ENCODE data around the gene BHLHE41. TPM values are rescaled to one million over a fixed set of nuclear protein-coding genes. Genes with fewer than 3 reads are reported as not detected.
A peak's percentile ranks its signal among the peaks of the same experiment; 100 is the strongest.

BHLHE41 gene
- total and polyA plus RNA-seq, 4 donors: 0.17 to 0.29 (median 0.23) TPM; not detected in 1

DNA sequence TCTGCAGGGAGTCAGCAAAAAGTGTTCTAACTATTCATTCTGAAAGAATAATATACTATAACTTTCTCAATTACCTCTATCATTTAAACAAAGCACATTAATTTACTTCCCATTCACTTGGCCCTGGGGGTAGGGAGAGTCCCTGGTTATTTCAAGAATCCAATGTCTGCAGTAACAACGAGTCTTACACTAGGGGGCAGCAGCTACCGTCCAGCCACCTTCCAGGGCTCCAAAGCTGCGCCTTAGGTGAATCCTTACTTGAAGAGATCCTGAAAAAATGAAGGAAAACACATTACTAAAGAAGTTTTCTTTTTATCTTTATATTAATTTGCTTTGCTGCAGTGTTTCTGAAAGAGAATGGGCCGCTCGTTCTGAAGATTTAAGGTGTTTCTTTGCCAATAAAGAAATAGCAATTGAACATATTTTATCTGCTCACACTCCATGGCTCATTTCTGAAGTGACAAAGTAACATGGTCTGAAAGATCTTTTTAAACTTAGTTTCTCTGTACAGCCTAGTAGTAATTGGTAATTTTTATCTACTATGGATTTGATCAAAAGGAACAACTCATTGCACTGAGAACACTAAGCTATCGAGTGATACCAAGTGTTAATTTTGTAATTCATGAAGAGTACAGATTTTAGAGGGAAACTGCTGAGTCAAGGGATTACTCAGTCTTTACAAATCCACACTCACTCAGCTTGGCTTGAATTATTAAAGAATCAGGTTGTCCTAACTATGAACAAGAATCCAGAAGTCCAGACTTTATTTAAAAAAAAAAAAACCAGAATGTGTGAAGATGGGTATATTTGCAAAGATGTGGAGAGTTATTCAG is 27.6 kb downstream of the BHLHE41 start:
- Histone ChIP-seq H3K4me3 (ENCODE audit: low read depth in 1 of 3, low read length in 3 of 3) (no peak overlapping the region), H3K27me3 (ENCODE audit: control insufficient read depth in 4 of 4, insufficient read depth in 4 of 4, low read length in 3 of 4) (no peaks in the 10 kb centered on the region), H3K27ac (ENCODE audit: low read depth in 1 of 2, low read length in 2 of 2) (no peak overlapping the region), H3K4me1 (ENCODE audit: control insufficient read depth in 4 of 4, insufficient read depth in 4 of 4, low read length in 3 of 4) (peaks cover 0 to 6% (median 0%) of the 10 kb centered on the region in 4 donors), H3K9me3 (ENCODE audit: control insufficient read depth in 4 of 4, low read length in 3 of 4) (no peaks in the 10 kb centered on the region), H3K36me3 (ENCODE audit: control insufficient read depth in 4 of 4, insufficient read depth in 3 of 4, low read depth in 1 of 4, low read length in 3 of 4) (no peaks in the 10 kb centered on the region), H3K9ac (ENCODE audit: low read depth in 1 of 2, low read length in 2 of 2) (no peak overlapping the region)
- DNase-seq (ENCODE audit: low spot score): peak; percentile 59
- TF ChIP-seq RXRA (IDR thresholded peaks at IDR 0.05): no peak
- TF ChIP-seq, protein P1, sequence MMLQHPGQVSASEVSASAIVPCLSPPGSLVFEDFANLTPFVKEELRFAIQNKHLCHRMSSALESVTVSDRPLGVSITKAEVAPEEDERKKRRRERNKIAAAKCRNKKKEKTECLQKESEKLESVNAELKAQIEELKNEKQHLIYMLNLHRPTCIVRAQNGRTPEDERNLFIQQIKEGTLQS (IDR thresholded peaks at IDR 0.05): no peak
- no peak for TF ChIP-seq JUND (IDR thresholded peaks at IDR 0.05)
- TF ChIP-seq HNF4G (IDR thresholded peaks at IDR 0.05): no peak
- TF ChIP-seq RAD21 (IDR thresholded peaks at IDR 0.05): peak; percentile 97
- TF ChIP-seq, protein P2, sequence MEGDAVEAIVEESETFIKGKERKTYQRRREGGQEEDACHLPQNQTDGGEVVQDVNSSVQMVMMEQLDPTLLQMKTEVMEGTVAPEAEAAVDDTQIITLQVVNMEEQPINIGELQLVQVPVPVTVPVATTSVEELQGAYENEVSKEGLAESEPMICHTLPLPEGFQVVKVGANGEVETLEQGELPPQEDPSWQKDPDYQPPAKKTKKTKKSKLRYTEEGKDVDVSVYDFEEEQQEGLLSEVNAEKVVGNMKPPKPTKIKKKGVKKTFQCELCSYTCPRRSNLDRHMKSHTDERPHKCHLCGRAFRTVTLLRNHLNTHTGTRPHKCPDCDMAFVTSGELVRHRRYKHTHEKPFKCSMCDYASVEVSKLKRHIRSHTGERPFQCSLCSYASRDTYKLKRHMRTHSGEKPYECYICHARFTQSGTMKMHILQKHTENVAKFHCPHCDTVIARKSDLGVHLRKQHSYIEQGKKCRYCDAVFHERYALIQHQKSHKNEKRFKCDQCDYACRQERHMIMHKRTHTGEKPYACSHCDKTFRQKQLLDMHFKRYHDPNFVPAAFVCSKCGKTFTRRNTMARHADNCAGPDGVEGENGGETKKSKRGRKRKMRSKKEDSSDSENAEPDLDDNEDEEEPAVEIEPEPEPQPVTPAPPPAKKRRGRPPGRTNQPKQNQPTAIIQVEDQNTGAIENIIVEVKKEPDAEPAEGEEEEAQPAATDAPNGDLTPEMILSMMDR (IDR thresholded peaks at IDR 0.05; ENCODE audit: low read depth, low read length, missing input control): peak; percentile 91
- 12% methylated on average over 6 of the region's 6 CpGs for WGBS

DNA sequence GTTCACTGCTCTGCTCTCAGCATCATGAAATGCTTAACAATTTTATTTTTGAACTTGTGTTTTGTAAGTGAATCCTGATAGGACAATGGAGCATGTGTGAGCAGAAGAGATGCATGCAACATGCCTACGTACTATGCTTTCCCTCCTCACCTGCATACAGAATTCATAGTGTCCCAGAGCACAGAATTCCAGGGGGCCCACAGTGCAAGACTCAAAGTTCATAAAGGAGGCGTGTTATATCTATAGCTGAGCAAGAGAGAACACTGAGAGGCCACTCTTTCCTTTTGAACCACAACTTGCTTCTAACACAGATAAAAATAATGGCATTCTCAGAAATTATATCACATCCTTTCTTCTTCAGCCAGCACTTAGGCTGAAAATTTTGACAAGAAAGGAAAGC is 28.8 kb downstream of the BHLHE41 start:
- Histone ChIP-seq H3K4me1 (ENCODE audit: control insufficient read depth in 4 of 4, insufficient read depth in 4 of 4, low read length in 3 of 4) (peaks cover 0 to 6% (median 0%) of the 10 kb centered on the region in 4 donors), H3K36me3 (ENCODE audit: control insufficient read depth in 4 of 4, insufficient read depth in 3 of 4, low read depth in 1 of 4, low read length in 3 of 4) (no peaks in the 10 kb centered on the region), H3K27me3 (ENCODE audit: control insufficient read depth in 4 of 4, insufficient read depth in 4 of 4, low read length in 3 of 4) (no peaks in the 10 kb centered on the region), H3K9me3 (ENCODE audit: control insufficient read depth in 4 of 4, low read length in 3 of 4) (no peaks in the 10 kb centered on the region), H3K27ac (ENCODE audit: low read depth in 1 of 2, low read length in 2 of 2) (no peak overlapping the region), H3K4me3 (ENCODE audit: low read depth in 1 of 3, low read length in 3 of 3) (no peak overlapping the region), H3K9ac (ENCODE audit: low read depth in 1 of 2, low read length in 2 of 2) (no peak overlapping the region)
- 97% methylated on average over 2 of the region's 2 CpGs for WGBS
- DNase-seq (ENCODE audit: low spot score): no peak
- TF ChIP-seq GABPA (IDR thresholded peaks at IDR 0.05 in 1 of 2, conservative IDR thresholded peaks at IDR 0.05 in 1 of 2) (no peak), JUND (IDR thresholded peaks at IDR 0.05) (no peak), EGR1 (IDR thresholded peaks at IDR 0.05; ENCODE audit: low read depth in 2 of 2) (no peak), HNF4G (IDR thresholded peaks at IDR 0.05) (no peak)
- TF ChIP-seq, protein P2 (IDR thresholded peaks at IDR 0.05; ENCODE audit: low read depth, low read length, missing input control): no peak
- TF ChIP-seq, protein P1 (IDR thresholded peaks at IDR 0.05): no peak
- TF ChIP-seq, protein P3, sequence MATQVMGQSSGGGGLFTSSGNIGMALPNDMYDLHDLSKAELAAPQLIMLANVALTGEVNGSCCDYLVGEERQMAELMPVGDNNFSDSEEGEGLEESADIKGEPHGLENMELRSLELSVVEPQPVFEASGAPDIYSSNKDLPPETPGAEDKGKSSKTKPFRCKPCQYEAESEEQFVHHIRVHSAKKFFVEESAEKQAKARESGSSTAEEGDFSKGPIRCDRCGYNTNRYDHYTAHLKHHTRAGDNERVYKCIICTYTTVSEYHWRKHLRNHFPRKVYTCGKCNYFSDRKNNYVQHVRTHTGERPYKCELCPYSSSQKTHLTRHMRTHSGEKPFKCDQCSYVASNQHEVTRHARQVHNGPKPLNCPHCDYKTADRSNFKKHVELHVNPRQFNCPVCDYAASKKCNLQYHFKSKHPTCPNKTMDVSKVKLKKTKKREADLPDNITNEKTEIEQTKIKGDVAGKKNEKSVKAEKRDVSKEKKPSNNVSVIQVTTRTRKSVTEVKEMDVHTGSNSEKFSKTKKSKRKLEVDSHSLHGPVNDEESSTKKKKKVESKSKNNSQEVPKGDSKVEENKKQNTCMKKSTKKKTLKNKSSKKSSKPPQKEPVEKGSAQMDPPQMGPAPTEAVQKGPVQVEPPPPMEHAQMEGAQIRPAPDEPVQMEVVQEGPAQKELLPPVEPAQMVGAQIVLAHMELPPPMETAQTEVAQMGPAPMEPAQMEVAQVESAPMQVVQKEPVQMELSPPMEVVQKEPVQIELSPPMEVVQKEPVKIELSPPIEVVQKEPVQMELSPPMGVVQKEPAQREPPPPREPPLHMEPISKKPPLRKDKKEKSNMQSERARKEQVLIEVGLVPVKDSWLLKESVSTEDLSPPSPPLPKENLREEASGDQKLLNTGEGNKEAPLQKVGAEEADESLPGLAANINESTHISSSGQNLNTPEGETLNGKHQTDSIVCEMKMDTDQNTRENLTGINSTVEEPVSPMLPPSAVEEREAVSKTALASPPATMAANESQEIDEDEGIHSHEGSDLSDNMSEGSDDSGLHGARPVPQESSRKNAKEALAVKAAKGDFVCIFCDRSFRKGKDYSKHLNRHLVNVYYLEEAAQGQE (IDR thresholded peaks at IDR 0.05): no peak

Measured in liver (tissue), 9 donors.